B cell (primary cell): Measurements from ENCODE around the gene ARHGEF3. TPM values are rescaled to one million over a fixed set of nuclear protein-coding genes. Genes with fewer than 3 reads are reported as not detected.

Experiments used
- ATAC-seq: fragments of 200-7000 bp; cut with Tn5 transposase; one replicate; pipeline ENCODE4 v1.10.0; 2021; ENCODE audit warnings: low read depth, mild to moderate bottlenecking, moderate number of reproducible peaks, moderate library complexity
- CTCF ChIA-PET: fragments of 350-600 bp; sonication (Branson Sonifier 250); formaldehyde crosslinking; loops from one replicate; lab custom pipeline; 2021; ENCODE audit warnings: antibody characterized with exemption, inconsistent platforms; lab: Charles Lee
- POLR2A ChIA-PET: fragments of 350-600 bp; sonication (Branson Sonifier 250); formaldehyde crosslinking; loops from one replicate; lab custom pipeline; 2021; ENCODE audit warnings: antibody characterized with exemption; lab: Charles Lee
- DNase-seq: peaks from one replicate; pipeline ENCODE4 v3.0.0; 2013
- H2AFZ ChIP-seq: 2 replicates; pipeline ENCODE4 v1.6.1; 2012; ENCODE audit warnings: mild to moderate bottlenecking, low read depth, low read length; ENCODE audit not compliant: insufficient read depth, poor library complexity, severe bottlenecking
- H3K27ac ChIP-seq, 2 donors: 1 replicate in 1 of 2; 2 replicates in 1 of 2; pipeline ENCODE4 v1.5.1; 2012 to 2013; ENCODE audit warnings: low read length in 2 of 2, mild to moderate bottlenecking in 2 of 2, moderate library complexity in 1 of 2
- H3K27me3 ChIP-seq, 4 experiments: fragments of 200-600 bp in 1 of 4; sonication (generic) in 1 of 4; replicated peaks in 1 of 4; 1 replicate in 2 of 4; 2 replicates in 2 of 4; pipeline versions ENCODE4 v1.6.1 to v1.7.0; 2013 to 2016; ENCODE audit warnings: low read length in 3 of 4, mild to moderate bottlenecking in 2 of 4, mixed read lengths in 1 of 4, moderate library complexity in 1 of 4; ENCODE audit not compliant: insufficient read depth in 4 of 4, control insufficient read depth in 3 of 4; ENCODE audit errors: control extremely low read depth in 1 of 4
- H3K36me3 ChIP-seq, 2 experiments: replicated peaks in 1 of 2; 1 replicate in 1 of 2; 2 replicates in 1 of 2; pipeline versions ENCODE4 v1.6.1 to v1.7.1; 2013; ENCODE audit warnings: low read length in 1 of 2; ENCODE audit not compliant: insufficient read depth in 2 of 2, control insufficient read depth in 1 of 2; ENCODE audit errors: control extremely low read depth in 1 of 2, extremely low read depth in 1 of 2
- H3K4me1 ChIP-seq, 2 donors: fragments of 200-600 bp in 1 of 2; sonication (generic) in 1 of 2; 1 replicate in 1 of 2; 2 replicates in 1 of 2; pipeline versions ENCODE4 v1.5.1 to v1.6.1; 2013 to 2017; ENCODE audit warnings: low read length in 2 of 2; ENCODE audit not compliant: control insufficient read depth in 2 of 2, insufficient read depth in 2 of 2
- H3K4me2 ChIP-seq: replicated peaks from 2 replicates; pipeline ENCODE3; 2012; ENCODE audit warnings: mild to moderate bottlenecking, low read depth, low read length; ENCODE audit not compliant: poor library complexity, severe bottlenecking
- H3K4me3 ChIP-seq, 5 experiments: fragments of 200-600 bp in 1 of 5; sonication (generic) in 1 of 5; 1 replicate in 3 of 5; 2 replicates in 2 of 5; pipeline versions ENCODE4 v1.5.1 to v1.7.0; 2011 to 2016; ENCODE audit warnings: low read length in 4 of 5, mild to moderate bottlenecking in 4 of 5, low read depth in 2 of 5, control low read depth in 1 of 5, moderate library complexity in 1 of 5; ENCODE audit not compliant: insufficient read depth in 1 of 5; ENCODE audit errors: control extremely low read depth in 1 of 5, extremely low read depth in 1 of 5
- H3K79me2 ChIP-seq: fragments of 200-600 bp; sonication (generic); one replicate; pipeline ENCODE4 v1.6.0; 2016; ENCODE audit warnings: low read length; ENCODE audit not compliant: control insufficient read depth, insufficient read depth
- H3K9ac ChIP-seq: fragments of 200-600 bp; sonication (generic); 2 replicates; pipeline ENCODE4 v1.6.1; 2017; ENCODE audit warnings: mild to moderate bottlenecking, low read length, moderate library complexity
- H3K9me3 ChIP-seq, 3 donors: one replicate each; pipeline versions ENCODE4 v1.6.1 to v1.7.1; 2013; ENCODE audit warnings: low read length in 2 of 3; ENCODE audit not compliant: control insufficient read depth in 2 of 3, insufficient read depth in 1 of 3; ENCODE audit errors: control extremely low read depth in 1 of 3
- H4K20me1 ChIP-seq: 2 replicates; pipeline ENCODE4 v1.6.0; 2012; ENCODE audit warnings: mild to moderate bottlenecking, low read length; ENCODE audit not compliant: insufficient read depth, control insufficient read depth, poor library complexity, severe bottlenecking
- H3K27ac Mint-ChIP-seq: one replicate; pipeline ENCODE4 v1.8.0; 2021; ENCODE audit warnings: mixed read lengths
- H3K27me3 Mint-ChIP-seq: one replicate; pipeline ENCODE4 v1.8.0; 2021; ENCODE audit warnings: mixed read lengths
- H3K4me1 Mint-ChIP-seq: one replicate; pipeline ENCODE4 v1.8.0; 2021; ENCODE audit warnings: mixed read lengths
- H3K4me3 Mint-ChIP-seq: one replicate; pipeline ENCODE4 v1.8.0; 2021; ENCODE audit warnings: mixed read lengths
- H3K9me3 Mint-ChIP-seq: one replicate; pipeline ENCODE4 v1.8.0; 2022; ENCODE audit warnings: mixed read lengths; ENCODE audit not compliant: insufficient read depth
- CTCF ChIP-seq: fragments of 200-600 bp; IDR thresholded peaks from one replicate; pipeline ENCODE4 v1.8.0; 2022; ENCODE audit warnings: antibody characterized with exemption, mild to moderate bottlenecking
- EZH2 ChIP-seq: IDR thresholded peaks from 2 replicates; pipeline ENCODE4 v1.6.1; 2012; ENCODE audit warnings: borderline replicate concordance, low read depth, mild to moderate bottlenecking, moderate library complexity, low read length; ENCODE audit not compliant: insufficient read depth, poor library complexity, severe bottlenecking
- WGBS: methylation state at CpG from one replicate; pipeline ENCODE4 v1.1.5; 2013; ENCODE audit warnings: missing lambda C conversion rate; ENCODE audit not compliant: insufficient coverage; 5-methylcytosine and 5-hydroxymethylcytosine counted together
- intact Hi-C: fragments of 100-400 bp; cut with micrococcal nuclease; formaldehyde crosslinking; loops from one replicate; pipeline ENCODE4 v1.10.0; 2022
- polyA plus RNA-seq: library from polyadenylated mRNA; depleted of rRNA; stranded (reverse); fragments of >200 nt; gene quantifications from 2 replicates; pipeline ENCODE4 v1.2.3, GENCODE V29; 2012
- total RNA-seq, 2 donors: library from RNA; stranded (reverse); fragments of 120-200 nt in 1 of 2; gene quantifications; 1 replicate in 1 of 2; 2 replicates in 1 of 2; pipeline versions ENCODE4 v1.2.3 to v1.2.4, GENCODE V29; 2013 to 2022

Gene ARHGEF3
- total and polyA plus RNA-seq, 2 donors (not counting 1 experiment from before 2014, with no cell fraction given): 30.8 to 33.5 TPM

GRCh38 chr3:56789076-56789475, 12.7 kb downstream of the ARHGEF3 start:
- intact Hi-C loops: no loop called here
- no CpG with 5 or more reads among the region's 3 CpGs for WGBS
- ATAC-seq: no peak
- CTCF ChIA-PET: interaction anchor here (1.0 to 10.4 kb wide), 6 partner anchors 11 to 201 kb away, joined by 3 to 190 read pairs (median 4); partner anchors contain the start of gene ARHGEF3
- H3K4me2 ChIP-seq: no peak overlapping the region
- no peaks in the 10 kb centered on the region for H3K9me3 ChIP-seq
- Mint-ChIP-seq H3K4me1 (peaks cover 63% of the 10 kb centered on the region), H3K27ac (peak overlapping the region; percentile 32), H3K9me3 (no peaks in the 10 kb centered on the region), H3K4me3 (no peak overlapping the region), H3K27me3 (no peaks in the 10 kb centered on the region)
- no peak overlapping the region for H3K4me3 ChIP-seq
- POLR2A ChIA-PET: interaction anchor here (1.7 to 2.1 kb wide), 2 partner anchors 12 to 35 kb away, joined by 11 to 12 read pairs; partner anchors contain the start of gene ARHGEF3
- H4K20me1 ChIP-seq: no peaks in the 10 kb centered on the region
- H3K27me3 ChIP-seq: no peaks in the 10 kb centered on the region
- H3K27ac ChIP-seq: no peak overlapping the region
- peaks cover 83% of the 10 kb centered on the region for H3K79me2 ChIP-seq
- H3K36me3 ChIP-seq: no peaks in the 10 kb centered on the region
- no peak overlapping the region for H3K9ac ChIP-seq
- no peak overlapping the region for H2AFZ ChIP-seq
- peaks cover 40 to 63% of the 10 kb centered on the region in 2 donors for H3K4me1 ChIP-seq
- DNase-seq: no peak
- TF ChIP-seq CTCF (no peak), EZH2 (no peak)

- no peak for DNase-seq
- Histone ChIP-seq H3K4me3 (no peak overlapping the region), H3K9ac (no peak overlapping the region), H3K27ac (peak overlapping the region in 1 of 2 donors; percentile 52), H3K27me3 (no peaks in the 10 kb centered on the region), H3K36me3 (no peaks in the 10 kb centered on the region), H2AFZ (no peak overlapping the region), H4K20me1 (no peaks in the 10 kb centered on the region), H3K4me1 (peaks cover 46 to 68% of the 10 kb centered on the region in 2 donors), H3K79me2 (peaks cover 78% of the 10 kb centered on the region), H3K9me3 (no peaks in the 10 kb centered on the region), H3K4me2 (no peak overlapping the region)
- ChIA-PET POLR2A (interaction anchor here (1.7 to 2.1 kb wide), 2 partner anchors 12 to 34 kb away, joined by 11 to 12 read pairs; partner anchors contain the start of gene ARHGEF3), CTCF (interaction anchor here (1.0 to 10.4 kb wide), 5 partner anchors 12 to 202 kb away, joined by 3 to 190 read pairs (median 5); partner anchors contain the start of gene ARHGEF3)
- Mint-ChIP-seq H3K27ac (peak overlapping the region; percentile 76), H3K27me3 (no peaks in the 10 kb centered on the region), H3K9me3 (no peaks in the 10 kb centered on the region), H3K4me3 (no peak overlapping the region), H3K4me1 (peaks cover 66% of the 10 kb centered on the region)
- 100% methylated on average over 2 of the region's 2 CpGs for WGBS
- ATAC-seq: no peak
- intact Hi-C loops: no loop called here
- no peak for TF ChIP-seq CTCF
- TF ChIP-seq EZH2: no peak
These were observed 13.2 kb downstream of the ARHGEF3 start for GRCh38 chr3:56788521-56788920.
